ENCODE data around the gene LMBR1.

LMBR1 gene

GRCh38 chr7:156778201-156778600 lies 114.8 kb downstream of the LMBR1 start:
- DNase-seq (ENCODE audit: low read depth, low spot score), result no peak
- Histone ChIP-seq H3K27me3 (ENCODE audit: control insufficient read depth, insufficient read depth, low read length) (no peaks in the 10 kb centered on the region), H3K9me3 (ENCODE audit: control insufficient read depth, insufficient read depth, low read length) (no peaks in the 10 kb centered on the region), H3K27ac (ENCODE audit: low read length) (no peak overlapping the region), H3K4me3 (ENCODE audit: low read length) (no peak overlapping the region), H3K4me1 (ENCODE audit: control insufficient read depth, insufficient read depth, low read length) (no peaks in the 10 kb centered on the region), H3K36me3 (ENCODE audit: control insufficient read depth, insufficient read depth, low read length) (no peaks in the 10 kb centered on the region)
- WGBS (ENCODE audit: insufficient coverage, insufficient read length), result no CpG with 5 or more reads among the region's 3 CpGs

DNA sequence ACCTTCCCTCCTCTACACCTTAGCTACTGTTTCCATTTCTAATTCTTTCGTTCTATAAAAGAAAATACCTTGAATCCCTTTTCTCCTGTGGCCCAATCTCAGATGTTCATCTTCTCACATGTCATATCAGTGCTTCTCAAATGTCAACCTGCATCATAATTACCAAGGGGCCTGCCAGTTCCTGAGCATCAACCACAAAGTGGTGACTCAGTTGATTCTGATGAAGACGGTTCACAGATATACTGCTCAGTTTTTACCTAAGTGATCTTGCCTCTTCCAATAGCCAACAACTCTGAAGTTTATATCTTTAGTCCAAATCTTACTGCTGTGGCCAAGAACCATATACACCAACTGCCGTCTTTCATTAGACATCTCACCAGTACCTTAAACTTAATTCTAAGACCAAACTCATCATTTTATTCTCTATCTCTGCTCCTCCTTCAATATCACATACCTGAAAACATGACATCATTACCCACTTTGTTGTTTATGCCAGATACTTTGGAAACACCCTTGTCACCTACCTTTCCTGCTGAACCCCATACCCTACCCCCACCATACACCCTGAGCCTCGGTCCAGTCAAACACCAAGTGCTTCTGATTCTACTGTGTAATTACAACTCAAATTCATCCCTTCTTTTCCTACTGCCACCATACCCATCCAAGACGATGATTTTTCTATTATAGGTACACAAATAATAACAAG lies 115.5 kb downstream of the LMBR1 start:
- H3K36me3 ChIP-seq (ENCODE audit: control insufficient read depth, insufficient read depth, low read length), result no peaks in the 10 kb centered on the region
- H3K4me3 ChIP-seq (ENCODE audit: low read length), result no peak overlapping the region
- DNase-seq (ENCODE audit: low read depth, low spot score), result no peak
- no peaks in the 10 kb centered on the region for H3K9me3 ChIP-seq (ENCODE audit: control insufficient read depth, insufficient read depth, low read length)
- no CpG with 5 or more reads among the region's 5 CpGs for WGBS (ENCODE audit: insufficient coverage, insufficient read length)
- H3K27ac ChIP-seq (ENCODE audit: low read length), result no peak overlapping the region
- no peaks in the 10 kb centered on the region for H3K27me3 ChIP-seq (ENCODE audit: control insufficient read depth, insufficient read depth, low read length)
- no peaks in the 10 kb centered on the region for H3K4me1 ChIP-seq (ENCODE audit: control insufficient read depth, insufficient read depth, low read length)

DNA sequence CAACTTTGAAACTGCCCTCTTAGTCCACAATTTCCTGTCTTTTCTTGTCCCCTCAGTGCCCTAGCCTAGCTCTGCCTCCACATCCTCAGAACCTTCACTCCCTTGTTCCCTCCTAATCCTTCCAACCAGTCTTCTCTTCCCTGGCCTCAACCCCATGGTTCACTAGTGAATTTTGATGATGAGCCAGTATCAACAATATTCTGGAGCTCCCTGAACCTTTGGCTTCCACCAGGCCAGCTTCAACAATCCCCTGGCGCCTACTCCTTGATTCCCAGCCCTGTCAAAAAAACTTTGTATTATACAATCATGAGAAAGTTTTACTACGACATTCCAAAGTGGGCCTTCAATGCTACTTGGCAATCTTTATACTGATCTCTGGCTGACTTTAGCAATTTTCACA lies 116.5 kb downstream of the LMBR1 start:
- H3K9me3 ChIP-seq (ENCODE audit: control insufficient read depth, insufficient read depth, low read length), result no peaks in the 10 kb centered on the region
- H3K36me3 ChIP-seq (ENCODE audit: control insufficient read depth, insufficient read depth, low read length), result no peaks in the 10 kb centered on the region
- H3K27ac ChIP-seq (ENCODE audit: low read length), result no peak overlapping the region
- no CpG with 5 or more reads among the region's 2 CpGs for WGBS (ENCODE audit: insufficient coverage, insufficient read length)
- H3K27me3 ChIP-seq (ENCODE audit: control insufficient read depth, insufficient read depth, low read length), result no peaks in the 10 kb centered on the region
- DNase-seq (ENCODE audit: low read depth, low spot score), result no peak
- no peak overlapping the region for H3K4me3 ChIP-seq (ENCODE audit: low read length)
- H3K4me1 ChIP-seq (ENCODE audit: control insufficient read depth, insufficient read depth, low read length), result no peaks in the 10 kb centered on the region

GRCh38 chr7:156773966-156774365 lies 119.0 kb downstream of the LMBR1 start:
- H3K9me3 ChIP-seq (ENCODE audit: control insufficient read depth, insufficient read depth, low read length), result no peaks in the 10 kb centered on the region
- no peaks in the 10 kb centered on the region for H3K36me3 ChIP-seq (ENCODE audit: control insufficient read depth, insufficient read depth, low read length)
- no peak for DNase-seq (ENCODE audit: low read depth, low spot score)
- no peak overlapping the region for H3K4me3 ChIP-seq (ENCODE audit: low read length)
- H3K27me3 ChIP-seq (ENCODE audit: control insufficient read depth, insufficient read depth, low read length), result no peaks in the 10 kb centered on the region
- no peak overlapping the region for H3K27ac ChIP-seq (ENCODE audit: low read length)
- no peaks in the 10 kb centered on the region for H3K4me1 ChIP-seq (ENCODE audit: control insufficient read depth, insufficient read depth, low read length)
- WGBS (ENCODE audit: insufficient coverage, insufficient read length), result no CpG with 5 or more reads among the region's 1 CpG

DNA sequence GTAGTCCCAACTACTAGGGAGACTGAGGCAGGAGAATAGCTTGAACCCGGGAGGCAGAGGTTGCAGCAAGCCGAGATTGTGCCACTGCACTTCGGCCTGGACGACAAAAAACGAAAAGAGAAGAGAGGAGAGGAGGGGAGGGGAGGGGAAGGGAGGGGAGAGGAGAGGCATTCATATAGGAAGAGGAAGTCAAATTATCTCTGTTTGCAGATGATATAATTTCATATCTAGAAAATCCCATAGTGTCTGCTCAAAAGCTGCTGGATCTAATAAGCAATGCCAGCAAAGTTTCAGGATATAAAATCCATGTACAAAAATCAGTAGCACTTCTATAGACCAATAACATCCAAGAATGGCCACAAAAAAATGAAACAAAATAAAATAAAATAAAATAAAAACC lies 120.3 kb downstream of the LMBR1 start:
- Histone ChIP-seq H3K4me3 (ENCODE audit: low read length) (no peak overlapping the region), H3K27me3 (ENCODE audit: control insufficient read depth, insufficient read depth, low read length) (no peaks in the 10 kb centered on the region), H3K4me1 (ENCODE audit: control insufficient read depth, insufficient read depth, low read length) (no peaks in the 10 kb centered on the region), H3K27ac (ENCODE audit: low read length) (no peak overlapping the region), H3K36me3 (ENCODE audit: control insufficient read depth, insufficient read depth, low read length) (no peaks in the 10 kb centered on the region), H3K9me3 (ENCODE audit: control insufficient read depth, insufficient read depth, low read length) (no peaks in the 10 kb centered on the region)
- no peak for DNase-seq (ENCODE audit: low read depth, low spot score)
- no CpG with 5 or more reads among the region's 5 CpGs for WGBS (ENCODE audit: insufficient coverage, insufficient read length)

- DNase-seq (ENCODE audit: low read depth, low spot score), result no peak
- Histone ChIP-seq H3K4me1 (ENCODE audit: control insufficient read depth, insufficient read depth, low read length) (no peaks in the 10 kb centered on the region), H3K27ac (ENCODE audit: low read length) (no peak overlapping the region), H3K4me3 (ENCODE audit: low read length) (no peak overlapping the region), H3K9me3 (ENCODE audit: control insufficient read depth, insufficient read depth, low read length) (no peaks in the 10 kb centered on the region), H3K36me3 (ENCODE audit: control insufficient read depth, insufficient read depth, low read length) (no peaks in the 10 kb centered on the region), H3K27me3 (ENCODE audit: control insufficient read depth, insufficient read depth, low read length) (no peaks in the 10 kb centered on the region)
- no CpG with 5 or more reads among the region's 6 CpGs for WGBS (ENCODE audit: insufficient coverage, insufficient read length)
These were observed 124.1 kb downstream of the LMBR1 start for GRCh38 chr7:156768698-156769472.

DNA sequence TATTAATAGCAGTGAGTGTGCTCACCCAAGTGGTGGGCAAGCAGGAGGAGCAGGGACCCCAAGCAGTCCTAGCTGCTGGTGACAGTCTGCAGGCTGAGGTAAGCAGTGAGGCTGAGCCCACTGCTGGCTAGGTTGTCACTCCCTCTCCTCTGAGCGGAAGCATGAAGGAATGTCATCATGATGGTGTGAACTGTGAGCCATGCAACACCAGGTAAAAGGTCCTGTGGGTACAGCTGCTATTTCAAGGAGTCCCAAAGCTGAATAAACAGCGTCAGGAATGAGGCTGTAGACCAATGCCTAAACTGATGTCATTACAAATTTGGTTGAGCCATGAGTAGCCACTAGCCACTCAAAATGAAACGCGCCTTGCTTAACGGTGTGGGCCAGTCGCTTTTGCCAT lies 126.3 kb downstream of the LMBR1 start:
- no peak overlapping the region for H3K27ac ChIP-seq (ENCODE audit: low read length)
- H3K27me3 ChIP-seq (ENCODE audit: control insufficient read depth, insufficient read depth, low read length), result no peaks in the 10 kb centered on the region
- no peaks in the 10 kb centered on the region for H3K4me1 ChIP-seq (ENCODE audit: control insufficient read depth, insufficient read depth, low read length)
- no peak for DNase-seq (ENCODE audit: low read depth, low spot score)
- H3K9me3 ChIP-seq (ENCODE audit: control insufficient read depth, insufficient read depth, low read length), result no peaks in the 10 kb centered on the region
- WGBS (ENCODE audit: insufficient coverage, insufficient read length), result no CpG with 5 or more reads among the region's 6 CpGs
- H3K4me3 ChIP-seq (ENCODE audit: low read length), result no peak overlapping the region
- no peaks in the 10 kb centered on the region for H3K36me3 ChIP-seq (ENCODE audit: control insufficient read depth, insufficient read depth, low read length)

DNA sequence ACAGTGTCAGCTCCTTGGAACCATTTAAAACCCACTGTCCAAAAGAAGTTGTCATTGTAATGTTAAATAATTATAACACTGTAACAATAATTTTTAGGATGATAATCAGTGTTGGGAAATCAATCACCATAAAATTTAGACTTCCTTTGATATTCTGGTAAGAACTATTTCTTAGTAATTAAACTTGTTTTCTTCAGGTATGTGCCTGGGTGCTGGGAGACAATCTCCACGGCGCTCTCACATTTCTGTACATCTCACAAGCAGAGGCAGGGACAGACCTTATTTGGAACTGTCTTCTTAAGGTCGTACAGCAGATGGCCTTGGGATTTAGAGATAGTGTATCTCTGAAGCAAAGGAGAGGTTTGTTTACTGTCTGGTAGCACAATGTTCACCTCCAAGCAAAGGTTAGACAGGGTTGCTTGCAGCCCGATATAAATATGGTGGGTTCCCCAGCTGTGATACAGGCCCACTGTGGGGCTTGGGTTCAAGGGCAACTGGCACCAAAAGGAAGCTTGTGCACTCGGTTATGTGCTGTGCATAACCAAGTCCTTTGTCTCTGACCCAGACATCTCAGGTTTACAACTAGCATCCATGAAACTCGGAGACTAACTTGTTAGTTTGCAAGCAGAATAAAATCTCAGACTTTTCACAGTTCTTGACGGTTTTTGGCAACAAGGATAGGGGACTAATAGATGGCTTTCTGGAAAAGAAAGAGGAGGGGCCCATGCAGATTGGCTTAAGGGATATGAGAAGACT lies 126.9 kb downstream of the LMBR1 start:
- Histone ChIP-seq H3K27ac (ENCODE audit: low read length) (no peak overlapping the region), H3K9me3 (ENCODE audit: control insufficient read depth, insufficient read depth, low read length) (no peaks in the 10 kb centered on the region), H3K4me1 (ENCODE audit: control insufficient read depth, insufficient read depth, low read length) (no peaks in the 10 kb centered on the region), H3K36me3 (ENCODE audit: control insufficient read depth, insufficient read depth, low read length) (no peaks in the 10 kb centered on the region), H3K4me3 (ENCODE audit: low read length) (no peak overlapping the region), H3K27me3 (ENCODE audit: control insufficient read depth, insufficient read depth, low read length) (no peaks in the 10 kb centered on the region)
- no CpG with 5 or more reads among the region's 7 CpGs for WGBS (ENCODE audit: insufficient coverage, insufficient read length)
- DNase-seq (ENCODE audit: low read depth, low spot score), result no peak

- no CpG with 5 or more reads among the region's 3 CpGs for WGBS (ENCODE audit: insufficient coverage, insufficient read length)
- DNase-seq (ENCODE audit: low read depth, low spot score), result no peak
- Histone ChIP-seq H3K36me3 (ENCODE audit: control insufficient read depth, insufficient read depth, low read length) (no peaks in the 10 kb centered on the region), H3K9me3 (ENCODE audit: control insufficient read depth, insufficient read depth, low read length) (no peaks in the 10 kb centered on the region), H3K4me3 (ENCODE audit: low read length) (no peak overlapping the region), H3K27me3 (ENCODE audit: control insufficient read depth, insufficient read depth, low read length) (no peaks in the 10 kb centered on the region), H3K4me1 (ENCODE audit: control insufficient read depth, insufficient read depth, low read length) (no peaks in the 10 kb centered on the region), H3K27ac (ENCODE audit: low read length) (no peak overlapping the region)
These were observed 128.2 kb downstream of the LMBR1 start for GRCh38 chr7:156764766-156765165.

GRCh38 chr7:156764016-156764669 lies 128.8 kb downstream of the LMBR1 start:
- H3K9me3 ChIP-seq (ENCODE audit: control insufficient read depth, insufficient read depth, low read length), result no peaks in the 10 kb centered on the region
- H3K36me3 ChIP-seq (ENCODE audit: control insufficient read depth, insufficient read depth, low read length), result no peaks in the 10 kb centered on the region
- no peak for DNase-seq (ENCODE audit: low read depth, low spot score)
- no CpG with 5 or more reads among the region's 8 CpGs for WGBS (ENCODE audit: insufficient coverage, insufficient read length)
- H3K4me1 ChIP-seq (ENCODE audit: control insufficient read depth, insufficient read depth, low read length), result no peaks in the 10 kb centered on the region
- no peak overlapping the region for H3K4me3 ChIP-seq (ENCODE audit: low read length)
- no peak overlapping the region for H3K27ac ChIP-seq (ENCODE audit: low read length)
- no peaks in the 10 kb centered on the region for H3K27me3 ChIP-seq (ENCODE audit: control insufficient read depth, insufficient read depth, low read length)

All from iPS DF 6.9 (cell line).